GM13977 (cell line): ENCODE results near the gene MARK3.

Experiments
- DNase-seq: peaks from one replicate; pipeline ENCODE4 v3.0.0; 2012; ENCODE audit warnings: low spot score
- in situ Hi-C: fragments of 300-500 bp; cut with MboI; formaldehyde crosslinking; loops from one replicate; pipeline ENCODE4 v1.12.0; 2022; ENCODE audit warnings: low sequenced_read_pairs, low pct_unique_long_range_greater_than_20kb, mixed read lengths, inconsistent platforms; ENCODE audit not compliant: unreplicated experiment
- TF ChIP-seq, protein P1 (sequence below): IDR thresholded peaks from 2 replicates; pipeline ENCODE4 v1.5.1; 2012; ENCODE audit warnings: mild to moderate bottlenecking, control low read depth; ENCODE audit not compliant: insufficient read depth; ENCODE audit errors: extremely low read depth, missing control alignments

The MARK3 gene

DNA sequence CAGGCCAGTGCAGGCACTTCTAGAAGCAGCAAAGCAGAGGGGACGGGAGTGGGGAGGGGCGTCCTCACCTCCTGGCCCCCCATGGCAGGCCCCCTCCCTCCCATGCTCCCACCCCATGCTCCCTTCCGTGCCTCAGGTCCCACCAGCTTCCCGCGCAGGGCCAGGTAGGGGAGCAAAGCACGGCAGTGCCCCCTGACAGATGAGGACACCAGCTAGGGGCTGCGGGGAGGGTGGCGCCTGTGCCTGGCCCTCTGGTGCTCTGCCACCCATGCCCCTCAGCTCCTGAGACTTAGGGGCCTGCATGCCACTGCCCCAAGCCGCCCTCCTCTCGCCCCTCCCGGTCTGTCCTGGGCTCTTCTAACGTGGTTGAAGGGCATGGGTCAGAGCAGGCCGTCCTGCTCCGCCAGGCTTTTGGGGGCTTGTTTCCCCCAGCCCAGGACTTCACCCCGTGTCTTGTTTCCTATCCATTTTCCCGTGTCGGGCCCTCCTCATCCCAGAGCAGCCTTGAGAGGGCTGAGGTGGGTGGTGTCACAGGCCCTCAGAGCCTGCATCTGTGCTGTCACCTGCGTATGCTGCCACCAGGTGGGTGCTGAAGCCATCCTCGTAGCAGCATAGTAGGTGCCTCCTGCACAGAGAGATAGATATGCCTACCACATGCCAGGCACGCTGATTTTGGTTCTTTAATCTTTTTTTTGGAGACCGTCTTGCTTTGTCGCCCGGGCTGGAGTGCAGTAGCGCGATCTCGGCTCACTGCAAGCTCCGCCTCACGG is 154.0 kb downstream of the MARK3 start:
- in situ Hi-C loops, result no loop called here
- TF ChIP-seq, protein P1, sequence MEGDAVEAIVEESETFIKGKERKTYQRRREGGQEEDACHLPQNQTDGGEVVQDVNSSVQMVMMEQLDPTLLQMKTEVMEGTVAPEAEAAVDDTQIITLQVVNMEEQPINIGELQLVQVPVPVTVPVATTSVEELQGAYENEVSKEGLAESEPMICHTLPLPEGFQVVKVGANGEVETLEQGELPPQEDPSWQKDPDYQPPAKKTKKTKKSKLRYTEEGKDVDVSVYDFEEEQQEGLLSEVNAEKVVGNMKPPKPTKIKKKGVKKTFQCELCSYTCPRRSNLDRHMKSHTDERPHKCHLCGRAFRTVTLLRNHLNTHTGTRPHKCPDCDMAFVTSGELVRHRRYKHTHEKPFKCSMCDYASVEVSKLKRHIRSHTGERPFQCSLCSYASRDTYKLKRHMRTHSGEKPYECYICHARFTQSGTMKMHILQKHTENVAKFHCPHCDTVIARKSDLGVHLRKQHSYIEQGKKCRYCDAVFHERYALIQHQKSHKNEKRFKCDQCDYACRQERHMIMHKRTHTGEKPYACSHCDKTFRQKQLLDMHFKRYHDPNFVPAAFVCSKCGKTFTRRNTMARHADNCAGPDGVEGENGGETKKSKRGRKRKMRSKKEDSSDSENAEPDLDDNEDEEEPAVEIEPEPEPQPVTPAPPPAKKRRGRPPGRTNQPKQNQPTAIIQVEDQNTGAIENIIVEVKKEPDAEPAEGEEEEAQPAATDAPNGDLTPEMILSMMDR, result no peak
- DNase-seq, result no peak

DNA sequence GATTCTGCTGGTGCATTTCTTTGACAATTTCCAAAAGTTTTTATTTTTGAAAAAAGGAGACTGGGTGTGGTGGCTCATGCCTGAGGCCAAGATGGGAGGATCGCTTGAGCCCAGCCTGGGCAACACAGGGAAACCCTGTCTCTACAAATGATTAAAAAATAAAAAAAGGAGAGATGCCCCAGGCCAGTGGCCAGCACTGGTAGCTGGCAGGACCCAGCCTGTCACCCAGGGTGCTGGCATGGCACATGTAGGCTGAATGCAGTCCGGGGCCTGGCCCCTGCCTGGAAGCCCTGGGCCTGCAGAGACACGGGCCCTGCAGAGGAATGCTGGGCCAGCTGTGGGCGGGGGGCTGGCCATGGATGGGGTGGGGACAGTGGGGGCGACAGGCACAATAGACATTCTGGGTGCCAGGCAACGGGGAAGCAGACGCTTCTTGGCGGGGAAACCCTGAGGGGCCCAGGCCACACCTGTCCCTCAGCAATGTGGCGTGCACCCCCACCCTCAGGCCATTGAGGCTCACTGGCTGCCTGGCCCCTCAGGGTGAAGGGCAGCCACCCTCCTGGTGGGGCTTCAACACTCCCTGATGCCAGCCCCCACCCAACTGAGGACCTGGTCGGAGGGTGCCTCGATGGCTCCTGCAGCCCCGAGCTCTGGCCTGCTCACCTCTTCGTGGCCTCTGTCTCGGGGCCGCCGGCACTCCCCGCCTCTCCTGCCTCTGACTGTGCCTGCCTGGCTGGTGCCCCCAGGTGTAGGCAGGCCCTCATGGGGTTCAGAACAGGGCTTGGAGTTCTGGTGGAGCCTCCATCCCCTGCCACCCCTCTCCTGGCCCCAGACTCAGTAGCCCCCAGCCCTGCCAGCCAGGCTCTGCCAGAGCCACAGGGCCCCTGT is 155.8 kb downstream of the MARK3 start:
- TF ChIP-seq, protein P1, result no peak
- in situ Hi-C loops, result no loop called here
- DNase-seq, result no peak

DNA sequence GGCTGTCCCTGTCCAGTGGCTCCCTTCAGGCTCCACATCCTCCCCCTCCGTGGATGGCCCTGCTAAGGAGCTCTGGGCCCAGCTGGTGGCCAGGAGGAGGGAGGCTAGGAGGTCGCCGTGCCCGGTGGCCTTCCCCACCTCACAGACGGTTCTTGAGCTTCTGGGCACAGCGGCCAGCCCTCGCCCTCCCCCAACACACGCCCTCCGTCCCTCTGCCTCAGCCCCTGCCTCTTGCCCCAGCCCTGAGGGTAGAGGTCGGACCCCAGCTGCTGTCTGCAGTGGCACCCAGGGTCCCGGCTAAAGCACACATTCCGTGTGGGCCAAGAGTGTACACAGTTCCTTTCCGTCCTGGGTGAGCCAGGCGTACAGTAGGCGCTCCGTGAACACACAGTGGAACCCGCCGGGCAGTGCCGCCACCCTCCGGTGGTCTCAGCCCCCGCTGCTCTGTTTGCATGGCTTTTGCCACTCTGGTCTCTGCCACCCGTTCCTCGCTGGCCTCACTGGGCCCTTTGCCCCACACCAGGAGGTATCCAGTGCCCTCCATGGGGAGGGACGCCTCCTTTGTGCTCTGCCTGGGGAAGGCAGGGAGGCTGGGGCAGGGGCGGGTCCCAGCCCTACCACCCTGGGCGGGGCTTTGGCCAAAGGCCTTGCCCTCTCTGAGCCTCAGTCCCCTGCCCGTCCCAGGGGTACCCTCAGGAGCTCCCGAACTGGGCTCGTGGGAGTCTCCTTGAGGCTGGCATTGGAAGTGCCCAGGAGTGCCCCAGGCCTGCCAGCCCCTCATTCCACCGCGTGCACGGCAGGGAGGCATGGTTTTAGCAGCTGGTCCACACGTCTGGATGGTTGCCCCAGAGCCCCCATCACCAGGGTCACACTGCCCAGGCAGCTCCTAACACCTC is 156.7 kb downstream of the MARK3 start:
- in situ Hi-C loops, result no loop called here
- TF ChIP-seq, protein P1, result no peak
- no peak for DNase-seq

DNA sequence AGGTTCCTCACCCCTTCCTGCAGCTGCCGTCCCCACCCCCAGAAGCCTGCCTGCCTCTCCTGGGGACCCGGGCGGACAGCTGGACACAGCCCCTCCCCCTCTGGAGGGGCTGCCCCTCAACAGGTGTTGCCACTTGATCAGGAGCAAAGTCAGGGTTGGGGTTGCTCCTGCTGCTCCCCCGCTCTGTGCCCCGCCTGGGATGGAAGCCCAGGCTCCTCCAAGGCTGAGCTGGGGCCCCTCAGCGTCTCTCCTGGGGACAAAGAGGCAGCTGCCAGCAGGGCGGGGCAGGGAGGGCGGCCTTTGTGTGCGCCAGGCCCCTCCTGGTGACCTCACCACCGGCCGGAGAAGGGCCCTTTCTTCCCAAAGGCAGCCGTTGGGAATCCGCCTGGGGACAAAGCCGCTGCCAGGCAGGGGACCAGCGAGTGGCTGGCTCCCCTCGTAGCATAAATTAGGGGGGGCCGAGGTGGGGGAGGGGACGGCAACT is 157.4 kb downstream of the MARK3 start:
- DNase-seq, result no peak
- in situ Hi-C loops, result no loop called here
- TF ChIP-seq, protein P1, result no peak

DNA sequence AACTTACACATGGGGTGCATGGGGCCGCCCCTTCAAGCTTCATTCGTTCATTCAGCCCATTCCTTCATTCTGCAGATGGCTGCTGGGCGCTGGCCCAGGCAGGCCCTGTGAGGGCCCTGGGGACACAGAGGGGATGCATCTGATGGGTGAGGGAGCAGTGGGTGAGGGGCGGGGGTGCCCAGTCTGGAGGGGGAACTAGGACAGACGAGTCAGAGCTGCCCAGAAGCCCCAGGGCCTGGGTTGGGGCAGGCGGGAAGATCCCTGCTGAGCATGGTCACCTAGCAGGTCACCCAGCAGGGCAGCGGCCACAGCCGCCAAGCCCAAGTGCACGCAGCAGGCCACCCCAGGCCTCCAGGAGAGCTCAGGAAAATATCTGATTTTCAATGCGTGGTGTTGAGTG is 157.9 kb downstream of the MARK3 start:
- no peak for DNase-seq
- in situ Hi-C loops, result no loop called here

More for the DNA sequence above, 157.9 kb downstream of the MARK3 start:
- TF ChIP-seq, protein P1, result no peak
